Measurements from ENCODE around the gene NAP1L5. TPM values are rescaled to one million over a fixed set of nuclear protein-coding genes. Genes with fewer than 3 reads are reported as not detected.

The NAP1L5 gene
- total RNA-seq, 1 experiment from 2014 or later: 1.8 TPM

DNA sequence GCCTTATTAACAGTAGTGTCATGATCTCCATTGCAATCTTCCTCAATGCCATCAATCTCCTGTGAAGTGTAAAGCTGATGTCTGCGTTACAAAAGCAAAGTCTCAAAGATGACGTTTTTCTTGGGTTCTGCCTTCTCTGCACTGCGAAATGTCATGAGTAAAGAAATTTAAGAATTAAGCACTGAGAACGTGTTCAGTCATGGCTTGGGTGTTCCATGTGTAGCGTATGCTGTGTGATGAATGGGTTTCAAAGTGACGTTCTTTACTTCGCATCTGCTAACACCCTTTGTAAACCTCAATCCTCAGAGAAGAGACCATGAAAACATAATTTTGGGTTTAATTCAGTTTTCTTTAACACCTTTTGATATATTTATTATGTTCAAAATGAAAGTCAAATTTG is 999 bp downstream of the NAP1L5 start:
- intact Hi-C loops (cut with micrococcal nuclease): no loop called here
- BruUV-seq (replicated peaks): no TSS peak
- peak overlapping the region in 1 of 2 experiments; percentile 64; a peak in 2 of 4 replicates for H3K4me3 ChIP-seq (replicated peaks in 1 of 2; ENCODE audit: low read depth in 1 of 2, low read length in 2 of 2)
- H3K4me1 ChIP-seq (ENCODE audit: control insufficient read depth in 1 of 2, insufficient read depth in 2 of 2, low read length in 2 of 2): peaks cover 0 to 5% of the 10 kb centered on the region in 2 experiments; a peak in 1 of 4 replicates
- H3K36me3 ChIP-seq (ENCODE audit: control insufficient read depth in 1 of 2, insufficient read depth in 2 of 2, low read length in 2 of 2): no peaks in the 10 kb centered on the region
- peak overlapping the region; percentile 85 for H3K4me2 ChIP-seq (ENCODE audit: low read length)
- H3K27ac ChIP-seq (ENCODE audit: low read depth, low read length): no peak overlapping the region
- H3K9me3 ChIP-seq (ENCODE audit: control insufficient read depth in 1 of 2, insufficient read depth in 1 of 2, low read depth in 1 of 2, low read length in 2 of 2): no peaks in the 10 kb centered on the region
- RAD21 ChIA-PET (ENCODE audit: low non-redundant PET in 1 of 2, low total read pairs in 2 of 2, uncharacterized antibody in 2 of 2, unreplicated experiment in 2 of 2): no interaction called here
- no peaks in the 10 kb centered on the region for H4K20me1 ChIP-seq (ENCODE audit: insufficient read depth)
- CTCF ChIA-PET: interaction anchor here (1.7 kb wide), 1 partner anchor 157 kb away, joined by 5 read pairs; no protein-coding TSS in a partner anchor
- H3K27me3 ChIP-seq (ENCODE audit: insufficient read depth, low read length): no peaks in the 10 kb centered on the region
- DNase-seq (ENCODE audit: low read depth, low spot score) (no peak), ATAC-seq (no peak)
- TF ChIP-seq SIN3A (IDR thresholded peaks at IDR 0.05; ENCODE audit: low read depth): no peak
- no peak for TF ChIP-seq FOSL1 (IDR thresholded peaks at IDR 0.05; ENCODE audit: low read depth)
- no peak for TF ChIP-seq TCF7L2 (IDR thresholded peaks at IDR 0.05; ENCODE audit: borderline replicate concordance, extremely low read depth, insufficient read depth, insufficient read length)
- TF ChIP-seq, protein P1, sequence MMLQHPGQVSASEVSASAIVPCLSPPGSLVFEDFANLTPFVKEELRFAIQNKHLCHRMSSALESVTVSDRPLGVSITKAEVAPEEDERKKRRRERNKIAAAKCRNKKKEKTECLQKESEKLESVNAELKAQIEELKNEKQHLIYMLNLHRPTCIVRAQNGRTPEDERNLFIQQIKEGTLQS (IDR thresholded peaks at IDR 0.05): no peak
- TF ChIP-seq, protein P2, sequence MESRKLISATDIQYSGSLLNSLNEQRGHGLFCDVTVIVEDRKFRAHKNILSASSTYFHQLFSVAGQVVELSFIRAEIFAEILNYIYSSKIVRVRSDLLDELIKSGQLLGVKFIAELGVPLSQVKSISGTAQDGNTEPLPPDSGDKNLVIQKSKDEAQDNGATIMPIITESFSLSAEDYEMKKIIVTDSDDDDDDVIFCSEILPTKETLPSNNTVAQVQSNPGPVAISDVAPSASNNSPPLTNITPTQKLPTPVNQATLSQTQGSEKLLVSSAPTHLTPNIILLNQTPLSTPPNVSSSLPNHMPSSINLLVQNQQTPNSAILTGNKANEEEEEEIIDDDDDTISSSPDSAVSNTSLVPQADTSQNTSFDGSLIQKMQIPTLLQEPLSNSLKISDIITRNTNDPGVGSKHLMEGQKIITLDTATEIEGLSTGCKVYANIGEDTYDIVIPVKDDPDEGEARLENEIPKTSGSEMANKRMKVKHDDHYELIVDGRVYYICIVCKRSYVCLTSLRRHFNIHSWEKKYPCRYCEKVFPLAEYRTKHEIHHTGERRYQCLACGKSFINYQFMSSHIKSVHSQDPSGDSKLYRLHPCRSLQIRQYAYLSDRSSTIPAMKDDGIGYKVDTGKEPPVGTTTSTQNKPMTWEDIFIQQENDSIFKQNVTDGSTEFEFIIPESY (IDR thresholded peaks at IDR 0.05; ENCODE audit: extremely low read depth, insufficient replicate concordance, low read length): no peak
- TF ChIP-seq, protein P3, sequence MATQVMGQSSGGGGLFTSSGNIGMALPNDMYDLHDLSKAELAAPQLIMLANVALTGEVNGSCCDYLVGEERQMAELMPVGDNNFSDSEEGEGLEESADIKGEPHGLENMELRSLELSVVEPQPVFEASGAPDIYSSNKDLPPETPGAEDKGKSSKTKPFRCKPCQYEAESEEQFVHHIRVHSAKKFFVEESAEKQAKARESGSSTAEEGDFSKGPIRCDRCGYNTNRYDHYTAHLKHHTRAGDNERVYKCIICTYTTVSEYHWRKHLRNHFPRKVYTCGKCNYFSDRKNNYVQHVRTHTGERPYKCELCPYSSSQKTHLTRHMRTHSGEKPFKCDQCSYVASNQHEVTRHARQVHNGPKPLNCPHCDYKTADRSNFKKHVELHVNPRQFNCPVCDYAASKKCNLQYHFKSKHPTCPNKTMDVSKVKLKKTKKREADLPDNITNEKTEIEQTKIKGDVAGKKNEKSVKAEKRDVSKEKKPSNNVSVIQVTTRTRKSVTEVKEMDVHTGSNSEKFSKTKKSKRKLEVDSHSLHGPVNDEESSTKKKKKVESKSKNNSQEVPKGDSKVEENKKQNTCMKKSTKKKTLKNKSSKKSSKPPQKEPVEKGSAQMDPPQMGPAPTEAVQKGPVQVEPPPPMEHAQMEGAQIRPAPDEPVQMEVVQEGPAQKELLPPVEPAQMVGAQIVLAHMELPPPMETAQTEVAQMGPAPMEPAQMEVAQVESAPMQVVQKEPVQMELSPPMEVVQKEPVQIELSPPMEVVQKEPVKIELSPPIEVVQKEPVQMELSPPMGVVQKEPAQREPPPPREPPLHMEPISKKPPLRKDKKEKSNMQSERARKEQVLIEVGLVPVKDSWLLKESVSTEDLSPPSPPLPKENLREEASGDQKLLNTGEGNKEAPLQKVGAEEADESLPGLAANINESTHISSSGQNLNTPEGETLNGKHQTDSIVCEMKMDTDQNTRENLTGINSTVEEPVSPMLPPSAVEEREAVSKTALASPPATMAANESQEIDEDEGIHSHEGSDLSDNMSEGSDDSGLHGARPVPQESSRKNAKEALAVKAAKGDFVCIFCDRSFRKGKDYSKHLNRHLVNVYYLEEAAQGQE (IDR thresholded peaks at IDR 0.05; ENCODE audit: low read depth): no peak
- TF ChIP-seq, protein P4, sequence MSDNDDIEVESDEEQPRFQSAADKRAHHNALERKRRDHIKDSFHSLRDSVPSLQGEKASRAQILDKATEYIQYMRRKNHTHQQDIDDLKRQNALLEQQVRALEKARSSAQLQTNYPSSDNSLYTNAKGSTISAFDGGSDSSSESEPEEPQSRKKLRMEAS (IDR thresholded peaks at IDR 0.05): no peak
- no peak for TF ChIP-seq POLR2AphosphoS5 (IDR thresholded peaks at IDR 0.05; ENCODE audit: low read depth, low read length)
- no peaks in the 10 kb centered on the region for H3K9me2 ChIP-seq (ENCODE audit: insufficient read depth)
- POLR2A ChIA-PET: no interaction called here
- H3K79me2 ChIP-seq (ENCODE audit: insufficient read depth, low read length): no peaks in the 10 kb centered on the region
- no peak overlapping the region for H3K9ac ChIP-seq (ENCODE audit: low read length)
- no peak overlapping the region for H2AFZ ChIP-seq (ENCODE audit: low read depth, low read length, poor library complexity, severe bottlenecking)

Data from HCT116 (cell line).